Activated CD8-positive, alpha-beta memory T cell treated with anti-CD3 and anti-CD28 coated beads, Interleukin-2, amount 50 U/mL, for 4 hours (primary cell): ENCODE results near the gene TREX2.
"Not testable (repeated sequence)": the region's sequence is repeated elsewhere in the genome, so short reads cannot be mapped to it uniquely, and the experiment has no call there.

Experiments used
- DNase-seq: peaks from one replicate; pipeline ENCODE4 v3.0.0-alpha.2; 2020

TREX2 gene

DNA sequence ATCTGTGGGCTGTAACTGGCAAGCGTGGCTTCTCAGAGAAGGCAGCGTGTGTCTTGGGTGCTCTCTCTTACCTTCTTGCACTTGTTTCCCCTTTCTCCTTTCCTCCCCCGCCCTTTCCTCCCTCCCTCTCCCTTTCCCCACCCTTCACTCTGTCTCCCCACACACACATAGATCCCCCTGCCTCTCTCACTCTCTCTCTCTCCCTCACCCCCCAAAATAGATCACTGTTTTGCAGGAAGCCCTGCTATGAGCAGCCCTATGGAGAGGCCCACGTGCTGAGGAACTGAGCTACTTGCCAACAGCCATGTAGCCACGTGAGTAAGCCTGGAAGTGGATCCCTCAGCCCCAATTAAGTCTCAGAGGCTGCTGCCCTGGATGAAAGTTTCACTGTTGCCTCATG lies 40.4 kb downstream of the TREX2 start:
- no peak for DNase-seq

DNA sequence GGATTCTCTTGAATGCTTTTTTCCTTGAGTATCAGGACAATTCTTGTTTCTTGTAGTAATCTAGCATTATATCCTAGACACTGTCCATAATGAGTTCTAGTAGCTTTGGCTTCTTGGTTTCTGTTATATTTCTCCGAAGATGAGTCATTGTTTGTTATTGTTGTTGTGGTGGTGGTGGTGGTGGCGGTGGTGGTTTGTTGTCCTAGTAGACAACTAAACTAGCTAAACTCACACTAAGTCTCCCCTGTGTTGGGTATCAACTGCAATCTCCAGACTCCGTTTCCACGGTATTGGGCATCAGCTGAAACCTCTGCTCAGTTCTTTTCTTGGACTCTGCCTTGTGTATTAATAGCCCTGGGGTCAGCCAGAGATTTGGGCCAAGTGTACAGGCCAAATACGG lies 41.5 kb downstream of the TREX2 start:
- not testable (repeated sequence) for DNase-seq

DNA sequence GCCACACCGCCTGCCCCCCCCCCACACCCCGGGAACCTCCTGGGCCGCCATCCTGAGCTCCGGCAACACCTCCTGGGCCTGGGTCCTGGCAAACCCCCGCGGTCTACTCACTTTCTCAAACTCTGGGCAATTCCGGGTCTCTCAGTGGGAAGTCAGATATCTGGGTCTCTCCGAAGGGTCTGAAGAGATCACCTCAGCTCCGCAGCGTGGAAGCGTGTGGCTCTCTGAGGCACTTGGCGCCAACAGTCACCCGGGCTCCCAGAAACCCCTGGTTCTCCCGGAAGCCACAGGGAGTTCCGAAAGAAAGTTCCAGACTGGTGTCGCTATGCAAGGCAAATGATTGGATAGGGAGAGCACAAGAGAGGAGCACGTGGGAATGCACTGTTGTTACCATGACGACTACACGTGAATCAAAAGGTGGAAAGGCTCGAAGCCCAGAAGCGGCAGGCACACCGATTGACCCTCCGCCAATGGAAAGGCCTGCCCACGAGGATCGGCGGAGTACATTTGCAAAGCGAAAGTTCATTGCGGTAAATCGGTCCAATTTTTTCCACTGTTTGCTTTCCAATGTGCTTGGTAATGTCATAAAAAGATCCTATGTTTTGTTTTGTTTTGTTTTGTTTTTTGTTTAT lies 44.6 kb downstream of the TREX2 start, which contains the start of gene PNMA6E:
Gene PNMA6E, minus strand, starts transcription at position 218 of the 632 bp plus-strand sequence. CDS start 2,501 bp downstream, outside the sequence.
- no peak for DNase-seq

DNA sequence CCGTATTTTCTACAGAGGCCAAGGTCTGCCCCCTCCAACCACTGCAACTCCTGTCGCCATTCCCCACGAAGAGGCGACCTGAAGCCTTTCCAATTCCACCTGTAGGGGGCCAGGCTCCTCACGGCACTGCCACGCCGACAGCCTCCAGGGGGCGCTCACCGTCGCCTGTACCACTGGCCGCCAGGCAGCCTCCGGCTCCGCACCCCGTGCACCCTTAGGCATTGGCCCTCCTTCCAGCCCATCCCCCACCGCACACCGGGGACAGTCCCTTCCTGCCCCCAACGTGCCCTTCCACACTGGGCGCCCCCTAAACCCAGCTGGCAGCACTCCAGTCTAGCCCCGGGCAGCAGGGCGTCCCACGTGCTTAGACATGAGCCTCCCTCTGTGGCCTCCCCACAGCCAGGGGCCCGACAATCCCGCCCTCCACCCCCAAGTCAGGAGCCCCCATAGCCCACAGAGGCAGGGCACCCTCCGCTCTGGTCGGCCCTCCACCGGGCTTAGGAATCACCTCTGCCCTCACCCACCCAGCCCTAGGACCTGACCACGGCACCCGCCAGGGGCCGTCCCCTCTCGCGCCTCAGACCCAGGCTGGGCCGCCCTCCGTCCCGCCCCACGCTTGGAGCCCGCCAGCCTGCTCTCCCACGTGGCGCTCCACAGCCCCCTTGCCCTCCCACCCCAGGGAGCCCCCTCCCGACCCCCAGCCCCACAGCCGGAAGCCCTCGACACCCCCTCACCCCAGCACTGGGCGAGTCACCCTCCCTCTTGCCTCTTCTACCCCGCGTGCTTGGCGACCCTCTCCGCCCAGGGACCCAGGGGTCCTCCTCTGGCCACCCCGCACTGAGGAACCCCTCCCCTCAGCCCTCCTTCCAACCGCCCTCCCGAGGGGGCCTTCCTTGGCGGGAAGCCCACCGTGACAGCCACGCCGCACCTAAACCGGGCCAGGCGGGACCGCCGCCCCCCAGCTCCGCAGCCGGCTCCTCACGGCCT lies 45.4 kb downstream of the TREX2 start:
- peak; percentile 43 for DNase-seq

DNA sequence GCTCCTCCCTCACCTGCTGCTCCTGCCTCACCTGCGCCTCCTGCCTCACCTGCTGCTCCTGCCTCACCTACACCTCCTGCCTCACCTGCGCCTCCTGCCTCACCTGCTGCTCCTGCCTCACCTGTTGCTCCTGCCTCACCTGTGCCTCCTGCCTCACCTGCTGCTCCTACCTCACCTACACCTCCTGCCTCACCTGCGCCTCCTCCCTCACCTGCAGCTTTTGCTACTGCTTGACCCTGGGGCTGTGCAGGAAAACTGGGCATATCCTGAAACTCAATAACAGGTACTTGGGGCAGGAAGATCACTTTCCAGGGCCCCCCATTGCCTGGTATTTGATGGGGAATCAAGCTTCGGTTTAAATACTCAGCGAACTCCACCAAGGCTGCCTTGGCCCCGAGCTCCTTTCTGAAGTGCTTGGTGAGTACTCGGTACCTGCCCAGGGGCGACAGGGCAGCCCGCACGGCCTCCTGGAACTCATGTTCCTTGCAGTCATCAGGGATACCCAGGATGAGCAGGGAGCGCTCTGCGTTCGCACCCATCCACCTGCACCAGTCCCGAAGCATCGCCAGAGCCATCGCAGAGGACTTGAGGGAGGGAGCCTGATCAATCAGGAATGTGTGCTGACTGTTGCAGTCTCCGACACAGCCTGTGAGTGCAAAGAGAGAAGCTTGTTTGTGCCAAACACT lies 47.4 kb downstream of the TREX2 start:
- DNase-seq: no peak

DNA sequence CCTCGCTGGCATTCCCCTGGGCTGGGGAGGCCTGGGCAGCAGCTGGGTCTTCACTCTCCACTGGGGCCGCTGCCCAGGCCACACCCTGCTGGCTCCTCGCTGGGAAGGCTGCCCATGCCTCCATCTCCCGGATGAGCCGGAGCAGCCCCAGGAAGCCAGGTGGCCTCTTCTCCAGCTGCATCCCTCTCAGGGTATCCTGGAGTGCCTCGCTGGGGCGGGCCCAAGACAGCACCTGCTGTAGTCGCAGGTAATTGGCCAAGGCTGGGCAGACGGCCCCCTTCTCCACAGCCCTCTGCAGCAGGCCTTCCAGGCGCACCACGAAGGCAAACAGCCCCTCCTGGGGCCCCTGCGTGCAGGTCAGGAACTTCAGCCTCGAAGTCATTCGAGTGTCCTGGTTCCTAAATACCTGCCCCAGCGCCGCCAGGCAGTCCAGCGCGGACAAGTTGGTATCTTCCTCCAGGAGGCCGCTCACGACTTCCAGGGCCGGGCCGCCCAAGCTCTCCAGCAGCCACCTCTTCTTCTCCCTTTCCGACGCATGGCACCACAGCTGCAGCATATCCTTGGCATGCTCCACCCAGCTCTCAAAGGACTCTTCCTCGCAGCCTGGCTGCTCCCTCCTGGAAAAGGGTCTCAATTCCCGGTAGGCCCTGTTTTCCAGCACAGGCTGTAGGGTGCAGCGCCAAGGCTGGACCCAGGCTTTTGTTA lies 48.4 kb downstream of the TREX2 start:
- no peak for DNase-seq

DNA sequence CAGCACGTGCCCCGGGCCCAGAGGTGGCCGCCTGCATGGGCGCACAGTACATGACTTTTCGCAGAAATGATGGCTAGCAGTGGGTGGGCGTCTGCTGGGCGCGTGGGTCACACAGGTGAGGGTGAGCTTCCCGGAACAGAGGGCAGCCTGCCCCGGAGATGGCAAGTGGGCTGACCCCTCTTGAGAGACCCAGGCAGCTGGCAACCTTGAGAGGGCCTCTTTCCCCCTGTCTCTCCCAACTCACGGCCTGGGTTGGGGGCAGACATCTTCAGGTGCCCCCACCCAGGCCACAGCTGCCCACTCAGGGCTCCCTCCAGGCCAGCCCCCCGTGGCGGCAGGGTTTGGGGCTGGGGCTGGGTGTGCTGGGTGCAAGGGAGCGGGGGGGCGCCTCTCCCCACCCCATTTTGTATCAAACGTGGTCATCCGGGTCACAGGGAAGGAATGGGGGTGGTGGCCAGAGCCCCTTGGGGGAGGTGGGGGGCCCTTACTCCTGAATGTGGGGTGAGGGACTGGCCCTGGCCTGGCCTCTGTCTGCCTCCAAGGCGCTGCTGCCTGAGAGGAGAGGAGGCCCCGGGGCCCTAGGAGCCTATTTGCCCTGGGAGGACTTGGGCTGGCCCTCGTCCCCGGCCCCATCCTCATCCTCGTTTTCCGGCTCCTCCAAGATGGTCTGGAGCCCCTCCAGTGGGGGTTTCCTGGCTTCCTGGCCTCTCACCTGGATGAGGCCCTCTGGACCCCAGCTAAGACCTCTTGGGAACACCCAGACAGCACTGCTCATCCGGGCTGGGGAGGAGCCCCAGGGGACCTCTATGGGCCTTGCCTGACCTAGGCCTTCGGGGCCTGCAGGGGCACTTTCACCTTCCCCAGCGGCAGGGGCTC lies 49.3 kb downstream of the TREX2 start:
- no peak for DNase-seq

DNA sequence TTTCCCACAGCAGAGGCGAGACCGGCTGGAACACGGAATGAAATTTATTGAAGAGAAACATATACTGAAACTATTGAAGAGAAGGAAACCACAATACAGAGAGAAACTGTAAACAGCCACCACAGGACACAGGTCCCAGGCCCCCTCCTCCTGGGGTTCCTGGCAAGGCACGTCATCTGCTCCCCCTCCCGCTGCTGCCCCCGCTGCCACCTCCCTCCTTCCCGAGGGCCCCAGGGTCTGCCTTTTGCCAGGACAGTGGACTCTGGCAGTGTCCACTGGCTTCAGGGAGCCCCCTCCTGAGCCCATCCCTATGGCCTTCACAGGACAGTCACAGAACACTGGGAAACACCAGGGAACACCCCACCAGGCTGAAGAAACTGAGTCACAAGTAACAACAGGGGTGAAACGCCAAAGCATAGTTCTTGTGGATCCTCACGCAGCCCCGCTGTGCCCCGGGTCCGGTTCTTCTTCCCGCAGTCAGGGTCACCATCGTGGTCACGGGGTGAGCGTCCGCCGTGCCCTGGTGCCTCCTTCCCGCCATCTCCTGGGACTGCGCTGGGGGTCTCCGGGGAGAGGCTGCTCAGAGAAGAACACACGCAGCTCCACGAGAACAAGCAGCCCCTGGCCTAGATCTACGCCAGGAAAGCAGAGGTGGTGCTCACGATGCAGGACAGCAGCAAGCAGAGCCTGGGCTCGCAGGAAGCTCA lies 50.1 kb downstream of the TREX2 start:
- DNase-seq: no peak

DNA sequence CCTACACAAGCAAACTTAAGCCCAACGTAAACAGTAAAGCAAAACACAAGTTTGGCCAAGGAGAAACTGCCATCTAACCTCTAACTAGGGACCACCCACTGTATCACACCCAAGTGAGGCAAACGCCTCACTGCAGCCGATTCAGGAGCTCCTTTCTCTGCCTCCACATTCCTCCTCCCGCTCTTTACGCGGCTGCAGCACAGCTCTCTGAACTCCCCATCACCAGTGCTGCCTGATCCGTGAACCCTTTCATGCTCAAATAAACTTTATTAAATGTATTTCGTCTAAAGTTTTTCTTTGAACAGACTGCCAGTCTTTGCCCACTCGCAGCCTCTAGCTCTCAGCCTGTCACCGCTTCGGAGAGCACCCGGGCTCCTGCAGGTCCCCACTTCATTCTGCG lies 51.2 kb downstream of the TREX2 start:
- DNase-seq: no peak
